ENCODE results near the gene CENPM. TPM values are rescaled to one million over a fixed set of nuclear protein-coding genes. Genes with fewer than 3 reads are reported as not detected.

The CENPM gene
- polyA plus RNA-seq, 1 of the 3 experiments (the other 2 are of a cell fraction), result 15.6 TPM

DNA sequence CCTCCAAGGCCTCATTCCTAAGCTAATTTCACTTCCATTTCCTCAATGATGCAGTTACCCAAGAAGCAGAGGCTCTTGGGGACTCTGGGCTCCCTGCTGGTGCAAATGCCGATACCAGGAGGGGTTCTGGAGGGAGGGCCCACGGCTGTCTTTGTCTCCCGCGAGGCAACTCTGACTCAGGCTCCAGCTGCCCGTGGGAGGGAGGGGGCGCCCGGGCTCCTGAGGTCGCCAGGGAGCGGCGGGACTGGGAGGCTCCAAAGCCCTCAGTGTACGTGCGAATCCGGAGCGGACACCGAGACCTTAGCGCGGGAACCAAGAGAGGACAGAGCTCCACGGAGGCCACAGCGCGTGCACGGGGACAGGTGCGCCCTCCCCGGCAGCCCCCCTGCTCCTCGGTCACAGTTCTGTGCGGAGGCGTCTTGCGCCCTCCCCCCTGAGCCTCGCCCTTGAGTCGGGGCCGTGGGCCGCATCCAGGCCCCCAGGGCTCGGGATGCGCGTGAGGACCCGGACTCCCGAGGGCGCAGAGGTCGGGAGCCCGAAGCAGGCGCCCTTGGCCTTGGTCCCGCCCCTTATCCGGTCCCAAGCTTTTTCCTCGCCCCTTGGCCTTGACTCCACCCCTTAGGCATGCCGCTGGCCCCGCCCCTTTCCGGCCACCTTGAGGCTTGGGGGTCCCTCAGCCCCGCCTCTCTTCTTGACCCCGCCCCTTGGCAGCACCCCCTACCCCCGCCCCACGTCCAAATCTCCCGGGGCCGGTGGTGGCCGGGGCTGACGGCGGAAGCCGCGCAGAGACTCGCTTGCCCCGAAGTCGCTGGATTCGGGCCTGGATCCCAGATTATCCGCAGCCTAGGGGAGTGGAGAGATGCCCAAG is 27.4 kb downstream of the CENPM start:
- Histone ChIP-seq H3K4me1 (ENCODE audit: control insufficient read depth in 1 of 2, insufficient read depth in 2 of 2, low read depth in 1 of 2, low read length in 1 of 2) (peaks cover 0 to 3% of the 10 kb centered on the region in 2 experiments; a peak in 2 of 4 replicates), H4K20me1 (ENCODE audit: insufficient read depth) (no peaks in the 10 kb centered on the region), H3K4me3 (ENCODE audit: low read depth in 2 of 2, low read length in 1 of 2) (peak overlapping the region in 1 of 2 experiments; percentile 26; a peak in 1 of 4 replicates), H3K4me2 (no peak overlapping the region), H3K36me3 (replicated peaks in 1 of 2; ENCODE audit: control insufficient read depth in 1 of 2, insufficient read depth in 2 of 2, low read length in 1 of 2) (no peaks in the 10 kb centered on the region), H2AFZ (ENCODE audit: low read depth) (no peak overlapping the region), H3F3A (replicated peaks; ENCODE audit: insufficient read depth) (no peaks in the 10 kb centered on the region), H3K9me2 (no peaks in the 10 kb centered on the region), H3K9me3 (no peaks in the 10 kb centered on the region), H3K79me2 (ENCODE audit: insufficient read depth) (no peaks in the 10 kb centered on the region), H3K27me3 (ENCODE audit: insufficient read depth) (no peaks in the 10 kb centered on the region), H3K9ac (no peak overlapping the region), H3K27ac (ENCODE audit: low read depth in 2 of 2, low read length in 1 of 2) (no peak overlapping the region)
- ChIA-PET POLR2A (no interaction called here), CTCF (interaction anchor here (0.8 kb wide), 1 partner anchor 21 kb away, joined by 3 read pairs; no protein-coding TSS in a partner anchor)
- 12% methylated on average over 3 of the region's 62 CpGs for WGBS (ENCODE audit: low lambda C conversion rate)
- TF ChIP-seq, protein P1, sequence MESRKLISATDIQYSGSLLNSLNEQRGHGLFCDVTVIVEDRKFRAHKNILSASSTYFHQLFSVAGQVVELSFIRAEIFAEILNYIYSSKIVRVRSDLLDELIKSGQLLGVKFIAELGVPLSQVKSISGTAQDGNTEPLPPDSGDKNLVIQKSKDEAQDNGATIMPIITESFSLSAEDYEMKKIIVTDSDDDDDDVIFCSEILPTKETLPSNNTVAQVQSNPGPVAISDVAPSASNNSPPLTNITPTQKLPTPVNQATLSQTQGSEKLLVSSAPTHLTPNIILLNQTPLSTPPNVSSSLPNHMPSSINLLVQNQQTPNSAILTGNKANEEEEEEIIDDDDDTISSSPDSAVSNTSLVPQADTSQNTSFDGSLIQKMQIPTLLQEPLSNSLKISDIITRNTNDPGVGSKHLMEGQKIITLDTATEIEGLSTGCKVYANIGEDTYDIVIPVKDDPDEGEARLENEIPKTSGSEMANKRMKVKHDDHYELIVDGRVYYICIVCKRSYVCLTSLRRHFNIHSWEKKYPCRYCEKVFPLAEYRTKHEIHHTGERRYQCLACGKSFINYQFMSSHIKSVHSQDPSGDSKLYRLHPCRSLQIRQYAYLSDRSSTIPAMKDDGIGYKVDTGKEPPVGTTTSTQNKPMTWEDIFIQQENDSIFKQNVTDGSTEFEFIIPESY (IDR thresholded peaks at IDR 0.05; ENCODE audit: borderline replicate concordance, low read depth), result no peak
- no peak for TF ChIP-seq RCOR1 (IDR thresholded peaks at IDR 0.05; ENCODE audit: low read length)
- TF ChIP-seq TCF12 (IDR thresholded peaks at IDR 0.05), result no peak
- TF ChIP-seq, protein P2, sequence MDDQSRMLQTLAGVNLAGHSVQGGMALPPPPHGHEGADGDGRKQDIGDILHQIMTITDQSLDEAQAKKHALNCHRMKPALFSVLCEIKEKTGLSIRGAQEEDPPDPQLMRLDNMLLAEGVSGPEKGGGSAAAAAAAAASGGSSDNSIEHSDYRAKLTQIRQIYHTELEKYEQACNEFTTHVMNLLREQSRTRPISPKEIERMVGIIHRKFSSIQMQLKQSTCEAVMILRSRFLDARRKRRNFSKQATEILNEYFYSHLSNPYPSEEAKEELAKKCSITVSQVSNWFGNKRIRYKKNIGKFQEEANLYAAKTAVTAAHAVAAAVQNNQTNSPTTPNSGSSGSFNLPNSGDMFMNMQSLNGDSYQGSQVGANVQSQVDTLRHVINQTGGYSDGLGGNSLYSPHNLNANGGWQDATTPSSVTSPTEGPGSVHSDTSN (IDR thresholded peaks at IDR 0.05), result no peak
- TF ChIP-seq, protein P3, sequence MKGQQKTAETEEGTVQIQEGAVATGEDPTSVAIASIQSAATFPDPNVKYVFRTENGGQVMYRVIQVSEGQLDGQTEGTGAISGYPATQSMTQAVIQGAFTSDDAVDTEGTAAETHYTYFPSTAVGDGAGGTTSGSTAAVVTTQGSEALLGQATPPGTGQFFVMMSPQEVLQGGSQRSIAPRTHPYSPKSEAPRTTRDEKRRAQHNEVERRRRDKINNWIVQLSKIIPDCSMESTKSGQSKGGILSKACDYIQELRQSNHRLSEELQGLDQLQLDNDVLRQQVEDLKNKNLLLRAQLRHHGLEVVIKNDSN (IDR thresholded peaks at IDR 0.05; ENCODE audit: borderline replicate concordance, low read depth), result no peak
- TF ChIP-seq MEF2A (IDR thresholded peaks at IDR 0.05; ENCODE audit: borderline replicate concordance, low read depth), result no peak
- TF ChIP-seq TAF1 (IDR thresholded peaks at IDR 0.05; ENCODE audit: borderline replicate concordance, low read depth, low read length), result no peak
- TF ChIP-seq POLR2AphosphoS5 (IDR thresholded peaks at IDR 0.05; ENCODE audit: low read depth, low read length), result no peak
- no peak for TF ChIP-seq RAD21 (IDR thresholded peaks at IDR 0.05; ENCODE audit: low read length)
- no peak for TF ChIP-seq GATA2 (CRISPR knock-in tag; IDR thresholded peaks at IDR 0.05)
- no peak for TF ChIP-seq EZH2phosphoT487 (IDR thresholded peaks at IDR 0.05; ENCODE audit: borderline replicate concordance, low read depth)
- no peak for TF ChIP-seq FOXJ3 (CRISPR knock-in tag; IDR thresholded peaks at IDR 0.05)
- TF ChIP-seq RXRA (IDR thresholded peaks at IDR 0.05; ENCODE audit: borderline replicate concordance, low read depth), result no peak
- peak; percentile 74 for DNase-seq
